Adrenal gland (tissue), 12 donors: Measurements from ENCODE around the gene CCR7. TPM values are rescaled to one million over a fixed set of nuclear protein-coding genes. Genes with fewer than 3 reads are reported as not detected.

Source experiments
- DNase-seq, 7 donors: peaks; one replicate each; pipeline ENCODE4 v3.0.0-alpha.2; 2019 to 2020
- H3K27ac ChIP-seq, 5 donors: fragments of 200-600 bp; sonication (generic) in 4 of 5; 1 replicate in 3 of 5; 2 replicates in 2 of 5; pipeline versions ENCODE4 v1.5.1 to v1.8.0; 2016 to 2020; ENCODE audit warnings: mild to moderate bottlenecking in 1 of 5
- H3K27me3 ChIP-seq: fragments of 200-600 bp; 2 replicates; pipeline ENCODE4 v1.8.0; 2021
- H3K36me3 ChIP-seq, 2 donors: fragments of 200-600 bp; replicated peaks in 1 of 2; 1 replicate in 1 of 2; 2 replicates in 1 of 2; pipeline versions ENCODE4 v1.5.1 to v1.8.0; 2018 to 2022
- H3K4me1 ChIP-seq, 2 donors: fragments of 200-600 bp; replicated peaks in 1 of 2; 1 replicate in 1 of 2; 2 replicates in 1 of 2; pipeline versions ENCODE4 v1.5.1 to v1.8.0; 2018 to 2021
- H3K4me3 ChIP-seq, 4 donors: fragments of 200-600 bp; sonication (generic) in 3 of 4; one replicate each; pipeline ENCODE4 v1.5.1; 2016 to 2018
- H3K9me3 ChIP-seq, 3 donors: fragments of 200-600 bp; sonication (generic) in 1 of 3; replicated peaks in 1 of 3; 1 replicate in 2 of 3; 2 replicates in 1 of 3; pipeline versions ENCODE4 v1.5.1 to v1.8.0; 2016 to 2021
- POLR2A ChIP-seq, 2 donors: fragments of 450-650 bp; IDR thresholded peaks; one replicate each; pipeline ENCODE4 v1.6.1; 2017; ENCODE audit warnings: antibody characterized with exemption in 2 of 2, mild to moderate bottlenecking in 2 of 2, moderate library complexity in 1 of 2
- WGBS, 4 donors: extraction: QIAGEN DNeasy Blood & Tissue Kit in 2 of 4; methylation state at CpG; one replicate each; pipeline versions ENCODE4 v1.1.5 to v1.1.7; 2013 to 2017; 5-methylcytosine and 5-hydroxymethylcytosine counted together
- intact Hi-C, 2 donors: fragments of 100-400 bp; cut with DNase I; formaldehyde crosslinking; loops; one replicate each; pipeline versions ENCODE4 v1.14.1 to v1.15.0; 2022 to 2023
- polyA plus RNA-seq, 3 donors: library from polyadenylated mRNA; stranded (reverse); fragments of 200-250 nt in 2 of 3; fragments of 350-450 nt in 1 of 3; fragmentation: Illumina TruSeq in 1 of 3; extraction: RNeasy Lipid Tissue Mini Kit (QIAGEN cat#74804) in 1 of 3; gene quantifications; one replicate each; pipeline ENCODE4 v1.2.3, GENCODE V29; 2013 to 2014
- total RNA-seq, 9 donors: library from RNA; depleted of rRNA in 4 of 9; stranded (reverse); fragments of >200 nt in 4 of 9; fragments of 120-200 nt in 1 of 9; fragmentation: NEBNext Ultra II Directional in 1 of 9; extraction: Animal tissue kit (Norgen Biotek cat#: 25700) in 1 of 9; gene quantifications; one replicate each; pipeline versions ENCODE4 v1.1.0 to v1.2.4, GENCODE V29; 2013 to 2023
- TF ChIP-seq, protein P1 (sequence below), 6 experiments: fragments of 450-650 bp in 4 of 6; fragments of 200-600 bp in 2 of 6; sonication (generic) in 1 of 6; IDR thresholded peaks; 1 replicate in 5 of 6; 2 replicates in 1 of 6; pipeline versions ENCODE4 v1.5.1 to v1.8.0; 2016 to 2021; ENCODE audit warnings: antibody characterized with exemption in 6 of 6, mild to moderate bottlenecking in 2 of 6, moderate library complexity in 1 of 6
- donor health status: healthy with polysubstance abuse.
- donor health status: Bipolar disorder and iron deficiency.
- donor health status: DM: yes; HTN: yes; CAD: no.
- donor health status: DM: no; HTN: no; CAD: no.
- donor health status: DM: no; HTN: no; CAD: no.
- donor health status: DM: yes; HTN: yes; CAD: no.

CCR7 gene
- total and polyA plus RNA-seq, 12 donors, result 0.06 to 1.0 (median 0.35) TPM; not detected in 2

DNA sequence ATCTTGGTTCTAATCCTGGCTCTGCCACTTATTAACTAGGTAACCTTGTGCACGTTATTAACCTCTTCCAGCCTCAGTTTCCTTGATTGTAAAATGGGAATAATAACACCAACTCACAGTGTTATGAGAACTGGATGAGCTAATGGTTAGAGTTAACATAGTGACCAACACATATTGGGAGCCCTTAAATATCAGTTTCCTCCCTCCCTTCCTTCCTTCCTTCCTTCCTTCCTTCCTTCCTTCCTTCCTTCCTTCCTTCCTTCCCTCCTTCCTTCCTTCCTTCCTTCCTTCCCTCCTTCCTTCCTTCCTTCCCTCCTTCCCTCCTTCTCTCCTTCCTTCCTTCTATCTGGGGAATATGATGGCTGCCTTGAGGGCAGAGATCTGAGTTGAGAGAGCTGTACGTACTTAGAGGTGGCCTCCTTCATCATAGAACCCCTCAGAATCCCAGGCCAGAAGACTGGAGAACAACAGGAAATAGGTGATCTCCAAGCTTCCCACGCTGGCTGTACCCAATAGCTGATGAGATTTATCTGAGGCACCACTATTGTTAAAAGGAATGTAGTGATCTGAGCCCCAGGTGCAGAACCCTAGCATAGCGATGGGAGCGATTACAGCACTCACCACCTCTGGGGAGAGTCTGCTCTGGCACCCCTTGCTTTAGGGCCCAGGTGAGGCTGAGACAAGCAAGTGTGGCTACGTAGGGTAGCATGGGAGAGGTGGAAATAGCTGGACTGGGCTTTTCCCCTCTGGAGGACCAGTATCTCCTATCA is 26.2 kb downstream of the CCR7 start:
- Histone ChIP-seq H3K27me3 (no peaks in the 10 kb centered on the region), H3K9me3 (no peaks in the 10 kb centered on the region), H3K36me3 (no peaks in the 10 kb centered on the region), H3K4me1 (peaks cover 31 to 61% of the 10 kb centered on the region in 2 donors), H3K27ac (peak overlapping the region; percentile 56 to 97 (median 76)), H3K4me3 (no peak overlapping the region)
- 83 to 88% (median 84%) methylated on average over 5 to 6 of the region's 6 CpGs for whole genome bisulfite sequencing, 4 donors
- DNase-seq, result peak in 1 of 7 donors; percentile 5
- intact Hi-C loops, result loop anchor here in 1 of 2 donors (10.0 kb wide), 1 partner anchor 174 kb away; the partner anchor contains the start of gene GJD3
- TF ChIP-seq POLR2A (IDR thresholded peaks at IDR 0.05), result no peak
- TF ChIP-seq, protein P1, sequence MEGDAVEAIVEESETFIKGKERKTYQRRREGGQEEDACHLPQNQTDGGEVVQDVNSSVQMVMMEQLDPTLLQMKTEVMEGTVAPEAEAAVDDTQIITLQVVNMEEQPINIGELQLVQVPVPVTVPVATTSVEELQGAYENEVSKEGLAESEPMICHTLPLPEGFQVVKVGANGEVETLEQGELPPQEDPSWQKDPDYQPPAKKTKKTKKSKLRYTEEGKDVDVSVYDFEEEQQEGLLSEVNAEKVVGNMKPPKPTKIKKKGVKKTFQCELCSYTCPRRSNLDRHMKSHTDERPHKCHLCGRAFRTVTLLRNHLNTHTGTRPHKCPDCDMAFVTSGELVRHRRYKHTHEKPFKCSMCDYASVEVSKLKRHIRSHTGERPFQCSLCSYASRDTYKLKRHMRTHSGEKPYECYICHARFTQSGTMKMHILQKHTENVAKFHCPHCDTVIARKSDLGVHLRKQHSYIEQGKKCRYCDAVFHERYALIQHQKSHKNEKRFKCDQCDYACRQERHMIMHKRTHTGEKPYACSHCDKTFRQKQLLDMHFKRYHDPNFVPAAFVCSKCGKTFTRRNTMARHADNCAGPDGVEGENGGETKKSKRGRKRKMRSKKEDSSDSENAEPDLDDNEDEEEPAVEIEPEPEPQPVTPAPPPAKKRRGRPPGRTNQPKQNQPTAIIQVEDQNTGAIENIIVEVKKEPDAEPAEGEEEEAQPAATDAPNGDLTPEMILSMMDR (IDR thresholded peaks at IDR 0.05), result no peak

DNA sequence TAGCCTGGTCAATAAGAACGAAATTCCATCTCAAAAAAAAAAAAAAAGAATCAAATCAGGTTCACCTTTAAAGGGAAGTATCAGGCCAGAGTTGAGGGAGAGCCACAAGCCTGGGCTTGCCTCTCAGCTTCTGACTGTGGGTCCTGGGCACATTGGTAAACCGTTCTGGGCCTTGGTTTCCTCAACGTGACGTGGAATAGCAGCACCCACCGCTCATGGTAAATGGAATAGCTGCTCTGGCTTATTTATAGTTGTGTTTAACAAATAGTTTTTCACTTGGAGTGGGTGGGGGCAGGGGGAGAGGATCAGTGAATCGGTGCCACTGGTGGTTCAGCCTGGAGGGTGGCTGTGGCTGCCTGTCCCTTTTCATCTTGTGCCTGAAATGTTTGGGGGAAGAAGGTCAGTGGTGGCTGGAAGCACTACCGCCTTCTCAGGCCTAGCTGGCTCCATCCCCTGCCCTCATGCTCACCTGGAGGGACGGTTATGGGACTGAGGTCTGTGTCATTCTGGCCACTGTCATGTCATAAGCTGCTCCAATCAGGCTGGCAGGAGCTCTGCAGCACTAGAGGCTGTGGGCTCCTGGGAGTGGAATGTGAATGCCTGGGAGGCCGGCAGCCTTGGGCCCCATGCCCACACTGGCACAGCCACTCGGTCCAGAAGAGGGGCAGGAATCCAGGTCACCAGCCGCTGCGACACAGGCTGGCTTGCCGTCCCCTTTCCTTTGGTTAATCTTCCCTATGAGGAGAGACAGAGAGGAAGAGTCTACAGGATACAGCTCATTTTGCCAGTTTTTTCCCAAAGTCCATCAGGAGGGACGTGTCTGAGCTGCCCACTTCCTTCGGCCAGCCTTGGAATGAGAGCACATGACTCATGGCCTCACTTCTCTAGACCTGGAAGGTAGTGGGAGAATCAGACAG is 27.0 kb downstream of the CCR7 start:
- DNase-seq, result peak; percentile 87 to 96 (median 95)

GRCh38 chr17:40536295-40537171 is 28.7 kb downstream of the CCR7 start:
- no peak for TF ChIP-seq POLR2A (IDR thresholded peaks at IDR 0.05)
- TF ChIP-seq, protein P1 (IDR thresholded peaks at IDR 0.05), result no peak
- Histone ChIP-seq H3K9me3 (no peaks in the 10 kb centered on the region), H3K4me1 (peaks cover 17 to 42% of the 10 kb centered on the region in 2 donors), H3K36me3 (no peaks in the 10 kb centered on the region), H3K27me3 (no peaks in the 10 kb centered on the region), H3K4me3 (no peak overlapping the region), H3K27ac (peak overlapping the region in 4 of 5 donors; percentile 17 to 97 (median 54))
- WGBS, 4 donors, result 59 to 70% (median 62%) methylated on average over 10 to 13 of the region's 13 CpGs
- intact Hi-C loops, result loop anchor here in 1 of 2 donors (10.0 kb wide), 1 partner anchor 172 kb away; the partner anchor contains the start of gene GJD3
- DNase-seq, result peak in 3 of 7 donors; percentile 37 to 45 (median 41)

More for the DNA sequence above, 27.0 kb downstream of the CCR7 start:
- intact Hi-C loops, result loop anchor here in 1 of 2 donors (10.0 kb wide), 1 partner anchor 173 kb away; the partner anchor contains the start of gene GJD3
- Histone ChIP-seq H3K4me3 (no peak overlapping the region), H3K27ac (peak overlapping the region; percentile 56 to 97 (median 76)), H3K4me1 (peaks cover 31 to 56% of the 10 kb centered on the region in 2 donors), H3K36me3 (no peaks in the 10 kb centered on the region), H3K27me3 (no peaks in the 10 kb centered on the region), H3K9me3 (no peaks in the 10 kb centered on the region)
- TF ChIP-seq, protein P1 (IDR thresholded peaks at IDR 0.05), result no peak
- peak in 1 of 2 donors; percentile 49 for TF ChIP-seq POLR2A (IDR thresholded peaks at IDR 0.05)
- 45 to 76% (median 52%) methylated on average over 9 to 15 of the region's 15 CpGs for WGBS, 4 donors
